Measurements from ENCODE around the gene KLRC3.

GRCh38 chr12:10392394-10392930, 27.9 kb downstream of the KLRC3 start:
- TF ChIP-seq CTCF (IDR thresholded peaks at IDR 0.05; ENCODE audit: poor library complexity), result no peak
- TF ChIP-seq EZH2phosphoT487 (IDR thresholded peaks at IDR 0.05; ENCODE audit: low read depth, severe bottlenecking, unreplicated experiment), result no peak

All from hepatocyte (in vitro differentiated cells).